SKM-1 treated with dmso at 0.1 percent for 144 hours (cell line): ENCODE data around the gene LRRC71.
"Not testable (repeated sequence)": the region's sequence is repeated elsewhere in the genome, so short reads cannot be mapped to it uniquely, and the experiment has no call there.

ENCODE experiments used
- DNase-seq: peaks from one replicate; lab custom pipeline; 2025; ENCODE audit not compliant: unreplicated experiment; lab: John Stamatoyannopoulos, UW

The LRRC71 gene

GRCh38 chr1:156926695-156927094, 6.3 kb downstream of the LRRC71 start:
- not testable (repeated sequence) for DNase-seq

GRCh38 chr1:156927215-156928042, 7.0 kb downstream of the LRRC71 start:
- DNase-seq, result peak; percentile 65

DNA sequence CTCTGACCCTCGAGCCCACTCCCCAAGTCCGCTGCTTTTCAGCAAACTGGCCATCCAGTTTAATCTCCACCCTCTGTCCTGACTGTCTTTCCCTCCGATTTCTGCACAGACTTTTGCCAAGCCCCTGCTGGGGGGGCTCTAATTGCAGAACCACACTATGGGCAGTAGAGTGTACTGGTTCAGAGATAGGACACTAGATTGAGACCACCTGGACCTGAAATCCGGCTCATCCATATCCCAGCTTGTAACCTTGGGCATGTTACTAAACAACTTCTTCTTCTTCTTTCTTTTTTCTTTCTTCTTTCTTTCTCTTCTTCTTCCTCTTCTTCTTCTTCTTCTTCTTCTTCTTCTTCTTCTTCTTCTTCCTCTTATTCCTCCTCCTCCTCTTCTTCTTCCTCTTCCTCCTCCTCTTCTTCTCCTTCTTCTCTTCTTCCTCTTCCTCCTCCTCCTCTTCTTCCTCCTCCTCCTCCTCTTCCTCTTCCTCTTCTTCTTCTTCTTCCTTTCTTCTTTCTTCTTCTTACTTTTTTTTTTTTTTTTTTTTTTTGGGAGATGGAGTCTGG, 7.7 kb downstream of the LRRC71 start:
- DNase-seq, result no peak

- DNase-seq, result no peak
Observed at GRCh38 chr1:156929596-156930238, 9.3 kb downstream of the LRRC71 start.

DNA sequence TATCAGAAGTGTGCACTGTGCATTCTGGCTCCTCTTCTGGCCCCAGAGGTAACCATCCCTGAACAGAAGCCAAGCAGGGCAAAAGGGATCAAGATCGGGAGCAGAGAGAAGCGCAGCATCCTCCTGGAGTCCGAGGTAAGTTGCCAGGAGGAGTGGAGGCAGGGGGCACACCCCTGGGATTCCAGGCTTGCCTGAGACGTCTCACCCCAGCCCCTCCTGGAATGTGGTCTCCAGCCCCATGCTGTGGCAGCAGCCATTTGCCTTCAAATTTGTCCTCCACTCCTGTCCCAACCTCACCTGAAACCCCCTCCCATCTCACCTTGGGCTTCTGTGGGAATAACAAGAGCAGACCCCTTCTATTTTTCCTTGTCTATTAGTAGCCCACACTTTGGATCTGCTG, 10.1 kb downstream of the LRRC71 start:
- no peak for DNase-seq

- no peak for DNase-seq
Observed at GRCh38 chr1:156931211-156931952, 10.9 kb downstream of the LRRC71 start.

DNA sequence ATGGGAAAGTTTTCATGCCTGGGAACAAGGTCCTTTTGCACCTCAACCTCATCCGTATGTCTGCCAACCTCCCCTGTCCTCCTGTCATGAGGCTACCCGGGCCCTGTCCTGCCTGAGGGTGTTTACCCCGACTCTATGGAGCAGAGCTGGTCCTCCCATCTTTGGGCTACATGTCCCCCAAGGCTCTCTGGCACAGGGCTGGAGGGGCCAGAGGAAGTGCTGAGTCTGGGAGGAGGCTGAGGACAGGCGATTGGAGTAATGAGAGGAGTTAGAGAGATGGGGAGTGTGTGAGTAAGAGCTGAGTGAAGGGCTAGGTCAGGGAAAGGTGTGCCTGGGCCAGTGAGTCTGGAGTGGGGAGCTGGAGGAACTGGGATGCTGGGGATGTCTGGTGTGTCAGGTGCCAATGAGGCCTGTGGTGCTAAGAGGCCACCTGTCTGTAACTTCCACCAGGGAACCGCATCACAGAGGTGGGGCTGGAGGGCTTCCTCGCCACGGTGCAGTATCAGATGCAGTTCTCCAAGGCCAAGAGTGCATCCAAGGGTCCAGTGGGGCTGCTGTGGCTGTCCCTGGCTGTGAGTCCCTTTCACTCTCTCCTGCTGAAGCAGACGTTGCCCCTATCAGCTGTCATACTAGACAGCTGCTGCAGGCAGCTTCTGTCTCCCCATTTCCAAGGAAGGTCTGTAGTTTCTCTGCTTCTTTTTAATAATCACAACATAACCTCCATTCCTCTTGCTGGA, 11.7 kb downstream of the LRRC71 start:
- no peak for DNase-seq

DNA sequence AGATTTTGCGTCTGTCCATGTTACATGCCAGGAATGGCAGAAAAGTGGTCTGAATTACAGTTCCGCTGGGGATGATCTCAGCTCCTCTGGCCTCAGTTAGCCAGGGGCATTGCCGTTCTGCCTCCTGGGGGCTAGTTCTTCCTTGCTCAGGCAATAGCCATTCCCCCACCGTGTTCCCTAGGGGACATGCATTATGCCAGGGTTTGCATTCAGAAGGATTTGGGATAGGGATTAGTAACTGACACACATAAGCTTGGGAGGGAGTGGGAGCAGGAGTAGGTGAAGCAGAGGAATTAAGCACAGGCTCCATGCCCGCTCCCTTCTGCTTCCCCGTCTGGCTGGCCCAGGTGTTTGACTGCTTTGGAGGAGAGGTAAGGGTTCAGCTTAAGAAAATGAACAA, 12.7 kb downstream of the LRRC71 start:
- DNase-seq, result no peak

DNA sequence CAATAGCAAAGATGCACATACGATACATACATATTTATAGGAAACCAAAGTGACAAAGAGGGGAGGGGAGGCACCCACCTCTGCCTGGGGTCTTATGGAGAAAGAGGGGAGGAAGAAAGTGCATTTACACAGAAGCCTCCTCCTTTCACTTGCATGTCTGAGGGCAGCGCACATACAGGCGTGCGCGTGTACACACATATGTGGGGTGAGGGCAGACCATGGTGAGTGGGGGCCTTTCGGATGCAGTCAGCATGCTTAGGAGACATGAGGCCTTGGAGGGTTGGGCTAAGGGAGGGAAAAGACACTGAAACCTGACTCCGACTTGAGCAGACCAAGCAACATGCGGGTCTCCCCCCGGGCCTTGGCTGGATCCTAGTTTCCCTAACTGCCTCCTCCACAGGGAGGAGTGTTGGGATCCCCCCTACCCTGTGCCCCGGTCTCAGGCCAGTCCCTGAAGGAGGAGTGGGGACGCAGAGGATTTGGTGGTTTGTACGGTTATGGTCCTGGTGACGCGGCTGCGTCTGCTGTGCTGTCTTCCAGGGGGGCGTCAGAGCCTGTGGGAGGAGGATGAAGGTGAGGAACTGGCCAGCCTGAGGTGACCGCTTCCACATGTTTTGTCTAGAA, 15.2 kb downstream of the LRRC71 start:
- DNase-seq, result no peak

- DNase-seq, result no peak
Observed at GRCh38 chr1:156936191-156936590, 15.8 kb downstream of the LRRC71 start.

DNA sequence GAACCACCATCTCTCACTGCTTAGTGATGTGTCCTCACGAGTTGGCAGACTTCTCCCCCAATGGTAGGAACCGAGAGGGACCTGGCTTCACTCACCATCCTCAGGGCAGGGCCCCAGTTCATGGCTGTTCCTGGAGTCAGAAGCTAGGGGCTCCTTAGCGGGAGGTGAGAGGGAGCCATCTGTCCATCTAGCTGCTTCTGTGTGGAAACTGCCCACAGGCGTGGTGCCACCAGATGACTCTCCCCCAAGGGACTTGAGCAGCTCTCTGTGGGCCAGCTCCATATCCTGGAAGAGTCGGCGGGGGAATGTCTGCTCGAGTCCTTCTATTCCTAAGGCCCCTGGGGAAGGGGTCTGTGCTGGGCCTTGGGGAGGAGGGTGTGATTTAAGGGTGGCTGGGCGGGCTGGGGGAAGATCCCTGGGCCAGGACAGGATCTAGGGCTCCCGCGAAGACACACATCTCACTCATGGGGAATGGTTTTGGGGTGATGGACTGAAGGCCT, 16.3 kb downstream of the LRRC71 start:
- DNase-seq, result no peak

GRCh38 chr1:156937883-156938282, 17.5 kb downstream of the LRRC71 start:
- DNase-seq, result no peak

GRCh38 chr1:156938813-156939212, 18.4 kb downstream of the LRRC71 start:
- no peak for DNase-seq

DNA sequence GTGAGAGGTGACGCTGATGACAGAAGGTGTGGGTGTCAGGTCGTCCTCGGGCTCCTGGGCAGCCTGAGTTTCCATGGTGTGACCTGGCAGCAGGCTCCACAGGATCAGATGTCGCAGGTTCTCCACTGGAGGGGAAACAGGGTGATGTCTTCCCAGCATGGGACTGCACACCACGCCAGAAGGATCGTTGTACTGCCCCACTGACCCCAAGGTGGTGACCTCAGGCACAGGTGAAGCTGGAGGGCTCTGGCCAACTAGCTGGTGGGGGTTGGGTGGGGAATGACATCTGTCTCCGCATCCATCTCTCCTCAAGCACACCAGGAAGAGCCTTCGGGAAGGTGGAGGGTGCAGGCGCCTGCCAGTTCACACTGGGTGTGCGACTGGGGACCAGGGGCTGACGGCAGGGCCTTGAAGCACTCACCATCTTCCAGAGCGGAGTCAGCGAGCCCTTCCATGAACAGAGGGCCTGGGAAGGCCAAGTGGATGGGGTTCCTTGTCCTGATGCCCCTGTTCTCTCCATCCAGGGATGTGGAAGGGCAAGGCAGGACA, 19.4 kb downstream of the LRRC71 start:
- no peak for DNase-seq

GRCh38 chr1:156941675-156942074, 21.2 kb downstream of the LRRC71 start:
- DNase-seq, result no peak

- DNase-seq, result no peak
Observed at GRCh38 chr1:156942176-156942575, 21.7 kb downstream of the LRRC71 start.

GRCh38 chr1:156942576-156942975, 22.1 kb downstream of the LRRC71 start:
- no peak for DNase-seq

DNA sequence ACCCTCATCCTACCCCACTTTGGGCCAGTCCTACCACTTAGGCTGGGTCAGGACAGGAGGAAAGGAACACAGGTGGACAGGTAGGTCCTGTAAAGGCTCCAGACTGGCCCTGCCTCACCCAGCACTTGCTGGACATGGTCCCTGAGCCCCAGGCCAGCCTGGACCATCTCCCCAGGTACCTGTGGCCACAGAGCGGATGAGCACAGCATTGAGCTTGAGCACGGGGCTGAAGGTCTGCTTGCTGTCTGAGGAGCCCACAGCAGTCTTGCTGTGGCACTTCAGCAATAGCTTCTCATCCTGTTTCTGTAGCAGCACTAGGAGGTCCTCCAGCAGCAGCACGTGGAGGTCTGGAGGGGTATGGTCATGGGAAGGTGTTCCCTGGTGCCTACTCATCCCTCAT, 23.3 kb downstream of the LRRC71 start:
- DNase-seq, result no peak

GRCh38 chr1:156944268-156944667, 23.8 kb downstream of the LRRC71 start:
- DNase-seq, result no peak

DNA sequence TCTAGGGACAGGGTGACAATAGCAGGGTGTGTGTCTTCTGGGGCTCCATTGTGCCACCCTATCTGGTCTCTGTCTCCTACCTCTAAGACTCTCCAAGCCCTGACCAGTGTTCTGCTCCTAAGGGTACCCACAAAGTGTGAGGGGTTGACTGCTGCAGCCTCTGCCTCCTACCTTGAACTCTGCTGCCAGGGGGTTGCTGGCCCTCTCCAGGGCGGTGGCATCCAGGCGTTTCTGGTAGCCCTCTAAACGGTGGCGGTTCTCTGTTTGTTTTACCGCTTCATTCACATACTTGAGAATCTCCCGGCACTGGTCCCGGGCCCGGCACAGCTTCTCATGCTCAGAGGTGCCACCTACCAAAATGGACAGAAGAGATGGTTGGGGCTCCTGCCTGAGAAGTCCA, 24.4 kb downstream of the LRRC71 start:
- DNase-seq, result no peak
